ENCODE data around the gene FBLN2. TPM values are rescaled to one million over a fixed set of nuclear protein-coding genes. Genes with fewer than 3 reads are reported as not detected.

FBLN2 gene
- total and polyA plus RNA-seq, 4 donors = 1.3 to 9.1 (median 4.3) TPM

- Histone ChIP-seq H3K4me1 (ENCODE audit: control insufficient read depth in 4 of 4, insufficient read depth in 4 of 4, low read length in 3 of 4) (peaks cover 0 to 17% (median 3%) of the 10 kb centered on the region in 4 donors), H3K27ac (ENCODE audit: low read depth in 1 of 2, low read length in 2 of 2) (no peak overlapping the region), H3K9ac (ENCODE audit: low read depth in 1 of 2, low read length in 2 of 2) (no peak overlapping the region), H3K27me3 (ENCODE audit: control insufficient read depth in 4 of 4, insufficient read depth in 4 of 4, low read length in 3 of 4) (peaks cover 0 to 16% (median 3%) of the 10 kb centered on the region in 4 donors), H3K9me3 (ENCODE audit: control insufficient read depth in 4 of 4, low read length in 3 of 4) (no peaks in the 10 kb centered on the region), H3K4me3 (ENCODE audit: low read depth in 1 of 3, low read length in 3 of 3) (no peak overlapping the region), H3K36me3 (ENCODE audit: control insufficient read depth in 4 of 4, insufficient read depth in 3 of 4, low read depth in 1 of 4, low read length in 3 of 4) (no peaks in the 10 kb centered on the region)
- peak; percentile 88 for DNase-seq (ENCODE audit: low spot score)
- no peak for TF ChIP-seq MAX (IDR thresholded peaks at IDR 0.05)
- TF ChIP-seq HNF4A (conservative IDR thresholded peaks at IDR 0.05) = no peak
- TF ChIP-seq RXRA (IDR thresholded peaks at IDR 0.05) = no peak
- TF ChIP-seq YY1 (IDR thresholded peaks at IDR 0.05) = no peak
- TF ChIP-seq RAD21 (IDR thresholded peaks at IDR 0.05) = peak; percentile 97 to 99
- TF ChIP-seq CTCF (IDR thresholded peaks at IDR 0.05; ENCODE audit: low read depth, low read length, missing input control) = peak; percentile 95
- TF ChIP-seq ATF3 (IDR thresholded peaks at IDR 0.05) = no peak
- no peak for TF ChIP-seq NR2F2 (IDR thresholded peaks at IDR 0.05)
- TF ChIP-seq HNF4G (IDR thresholded peaks at IDR 0.05) = no peak
- WGBS = 16% methylated on average over 20 of the region's 20 CpGs
Observed at GRCh38 chr3:13648060-13649001, 99.4 kb downstream of the FBLN2 start.

GRCh38 chr3:13650210-13651056 is 101.5 kb downstream of the FBLN2 start:
- Histone ChIP-seq H3K27ac (ENCODE audit: low read depth in 1 of 2, low read length in 2 of 2) (no peak overlapping the region), H3K9me3 (ENCODE audit: control insufficient read depth in 4 of 4, low read length in 3 of 4) (no peaks in the 10 kb centered on the region), H3K4me1 (ENCODE audit: control insufficient read depth in 4 of 4, insufficient read depth in 4 of 4, low read length in 3 of 4) (peaks cover 1 to 24% (median 5%) of the 10 kb centered on the region in 4 donors), H3K9ac (ENCODE audit: low read depth in 1 of 2, low read length in 2 of 2) (no peak overlapping the region), H3K27me3 (ENCODE audit: control insufficient read depth in 4 of 4, insufficient read depth in 4 of 4, low read length in 3 of 4) (peaks cover 3 to 13% (median 3%) of the 10 kb centered on the region in 4 donors), H3K36me3 (ENCODE audit: control insufficient read depth in 4 of 4, insufficient read depth in 3 of 4, low read depth in 1 of 4, low read length in 3 of 4) (no peaks in the 10 kb centered on the region), H3K4me3 (ENCODE audit: low read depth in 1 of 3, low read length in 3 of 3) (no peak overlapping the region)
- peak; percentile 88 for DNase-seq (ENCODE audit: low spot score)
- 16% methylated on average over 48 of the region's 48 CpGs for WGBS
- TF ChIP-seq RAD21 (IDR thresholded peaks at IDR 0.05) (peak; percentile 72 to 83), CTCF (IDR thresholded peaks at IDR 0.05; ENCODE audit: low read depth, low read length, missing input control) (peak; percentile 97), YY1 (IDR thresholded peaks at IDR 0.05) (no peak)
